ENCODE results near the gene FTSJ1. TPM values are rescaled to one million over a fixed set of nuclear protein-coding genes. Genes with fewer than 3 reads are reported as not detected.
"Not testable (repeated sequence)": the region's sequence is repeated elsewhere in the genome, so short reads cannot be mapped to it uniquely, and the experiment has no call there.

FTSJ1 gene
- total RNA-seq, 1 experiment from 2014 or later: 123 TPM

GRCh38 chrX:48521353-48522243, 45.6 kb downstream of the FTSJ1 start, which contains the start of gene EBP:
TSS of gene EBP (plus strand) at chrX:48521808. CDS start at chrX:48523772, 1,964 bp downstream.
- peak; percentile 89 for DNase-seq (ENCODE audit: low read depth)

DNA sequence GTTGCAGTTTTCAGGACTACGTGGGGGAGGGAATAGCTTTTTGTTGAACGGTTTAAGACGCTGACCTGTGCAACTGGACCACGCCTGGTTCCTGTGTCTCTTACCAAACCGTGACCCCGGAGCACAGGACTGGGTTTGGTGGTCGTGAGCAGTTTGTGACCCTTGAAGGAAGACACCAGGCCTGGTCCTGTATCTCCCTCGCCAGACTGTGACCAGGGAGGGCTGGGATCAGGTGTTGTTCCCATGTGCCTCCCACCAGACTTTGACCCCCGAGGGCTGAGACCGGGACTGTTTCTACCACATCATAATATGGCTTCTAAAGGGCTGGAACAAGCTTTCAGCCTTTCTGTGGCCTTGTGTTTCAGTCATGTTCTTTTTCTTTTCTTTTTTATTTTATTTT, 46.3 kb downstream of the FTSJ1 start:
- DNase-seq (ENCODE audit: low read depth): no peak

DNA sequence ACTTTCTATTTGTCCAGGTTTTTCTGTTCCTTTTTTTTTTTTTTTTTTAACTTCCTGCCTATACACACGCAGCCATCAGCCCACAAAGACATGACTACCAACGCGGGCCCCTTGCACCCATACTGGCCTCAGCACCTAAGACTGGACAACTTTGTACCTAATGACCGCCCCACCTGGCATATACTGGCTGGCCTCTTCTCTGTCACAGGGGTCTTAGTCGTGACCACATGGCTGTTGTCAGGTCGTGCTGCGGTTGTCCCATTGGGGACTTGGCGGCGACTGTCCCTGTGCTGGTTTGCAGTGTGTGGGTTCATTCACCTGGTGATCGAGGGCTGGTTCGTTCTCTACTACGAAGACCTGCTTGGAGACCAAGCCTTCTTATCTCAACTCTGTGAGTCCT, 47.7 kb downstream of the FTSJ1 start:
- DNase-seq (ENCODE audit: low read depth): no peak

- DNase-seq (ENCODE audit: low read depth): not testable (repeated sequence)
Observed at GRCh38 chrX:48525853-48526252, 49.9 kb downstream of the FTSJ1 start.

GRCh38 chrX:48530736-48531135, 54.7 kb downstream of the FTSJ1 start:
- DNase-seq (ENCODE audit: low read depth): no peak

DNA sequence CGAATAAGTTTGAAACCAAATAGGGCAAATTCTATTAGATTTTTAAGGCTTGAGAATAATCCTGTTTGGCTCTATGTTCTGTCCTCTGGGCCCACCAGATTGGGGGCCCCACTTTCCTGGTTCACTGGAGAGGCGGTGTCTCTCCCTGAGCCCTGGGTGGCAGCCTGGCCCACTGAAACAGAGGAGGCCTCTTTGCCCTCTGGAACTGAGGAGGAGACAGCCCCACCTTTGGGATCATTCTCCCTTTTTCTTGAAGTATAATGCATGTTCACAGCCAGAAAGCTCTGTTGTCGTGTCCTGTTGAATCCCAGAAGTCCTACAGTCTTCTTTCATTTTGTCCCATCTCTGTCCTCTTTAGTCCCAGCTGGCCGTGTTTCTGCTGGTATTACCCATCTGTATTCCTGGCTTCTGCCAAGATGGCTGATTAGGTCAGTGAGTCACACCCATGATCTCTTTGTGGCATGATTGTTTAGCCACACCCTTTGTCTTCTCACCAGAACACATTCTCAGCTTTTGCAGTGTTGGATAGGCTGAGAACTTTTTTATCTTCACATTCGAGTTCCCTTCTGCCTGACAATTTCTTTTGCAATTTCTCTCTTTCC, 55.5 kb downstream of the FTSJ1 start:
- peak; percentile 75 for DNase-seq (ENCODE audit: low read depth)

DNA sequence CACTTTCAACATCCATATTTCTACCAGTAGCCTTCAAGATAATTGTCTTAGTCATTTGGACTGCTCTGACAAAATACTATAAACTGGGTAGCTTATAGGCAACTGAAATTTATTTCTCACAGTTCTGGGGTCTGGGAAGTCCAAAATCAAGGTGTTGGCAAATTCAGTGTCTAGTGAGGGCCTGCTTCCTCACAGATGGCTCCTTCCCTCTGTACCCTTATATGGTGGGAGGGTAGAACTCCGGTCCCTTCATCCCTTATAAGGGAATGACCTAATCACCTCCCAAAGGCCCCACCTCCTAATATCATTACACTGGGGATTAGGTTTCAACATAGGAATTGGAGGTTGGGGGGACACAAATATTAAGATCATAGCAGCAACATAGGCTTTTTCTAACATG, 56.2 kb downstream of the FTSJ1 start:
- DNase-seq (ENCODE audit: low read depth): no peak

DNA sequence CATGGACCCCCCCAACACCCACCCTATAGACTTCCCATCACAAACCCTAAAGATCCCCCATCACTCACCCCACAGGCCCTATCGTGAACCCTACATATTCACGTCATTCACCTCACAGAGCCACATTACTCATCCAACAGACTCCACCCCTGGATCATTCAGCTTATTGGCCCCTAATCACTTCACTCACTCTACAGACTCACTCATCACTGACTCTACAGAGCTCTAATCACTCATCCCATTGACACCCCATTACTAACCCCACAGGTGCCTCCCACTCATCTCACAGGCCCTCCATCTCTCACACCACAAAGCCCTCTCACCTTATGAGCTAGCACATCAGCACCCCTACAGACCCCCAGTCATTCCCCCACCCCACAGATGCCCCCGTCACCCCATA, 57.2 kb downstream of the FTSJ1 start:
- DNase-seq (ENCODE audit: low read depth): no peak

Other genes with a start within 250 kb of the FTSJ1 start
- gene SSX1, start 220.8 kb upstream of the FTSJ1 start, total RNA-seq (2014; rRNA removed; shearing (Covaris generic)): 109 and 139 TPM in 2 replicates
- 89.2 and 92.7 TPM in 2 replicates for gene SSX3, start 119.5 kb upstream of the FTSJ1 start, total RNA-seq (2014; rRNA removed; shearing (Covaris generic))
- 0.27 TPM in 1 of 2 replicates, not detected in the other for gene SSX4, start 92.7 kb upstream of the FTSJ1 start, total RNA-seq (2014; rRNA removed; shearing (Covaris generic))
- gene SSX4B, start 64.2 kb upstream of the FTSJ1 start, total RNA-seq (2014; rRNA removed; shearing (Covaris generic)): 0.27 TPM in 1 of 2 replicates, not detected in the other
- not detected in 2 replicates for gene SLC38A5, start 5.9 kb upstream of the FTSJ1 start, total RNA-seq (2014; rRNA removed; shearing (Covaris generic))
- 32.7 and 39.6 TPM in 2 replicates for gene PORCN, start 32.8 kb downstream of the FTSJ1 start, total RNA-seq (2014; rRNA removed; shearing (Covaris generic))
- gene EBP, start 45.6 kb downstream of the FTSJ1 start, total RNA-seq (2014; rRNA removed; shearing (Covaris generic)): 129 and 145 TPM in 2 replicates
- gene TBC1D25, start 63.5 kb downstream of the FTSJ1 start, total RNA-seq (2014; rRNA removed; shearing (Covaris generic)): 7.1 and 10.4 TPM in 2 replicates
- gene RBM3, start 98.3 kb downstream of the FTSJ1 start, total RNA-seq (2014; rRNA removed; shearing (Covaris generic)): 169 and 174 TPM in 2 replicates
- 66.1 and 74.0 TPM in 2 replicates for gene WDR13, start 121.3 kb downstream of the FTSJ1 start, total RNA-seq (2014; rRNA removed; shearing (Covaris generic))
- 0.20 and 0.47 TPM in 2 replicates for gene WAS, start 207.6 kb downstream of the FTSJ1 start, total RNA-seq (2014; rRNA removed; shearing (Covaris generic))
- gene SUV39H1, start 220.5 kb downstream of the FTSJ1 start, total RNA-seq (2014; rRNA removed; shearing (Covaris generic)): 10.1 and 11.2 TPM in 2 replicates